ENCODE results near the gene RASSF10.

Gene RASSF10

DNA sequence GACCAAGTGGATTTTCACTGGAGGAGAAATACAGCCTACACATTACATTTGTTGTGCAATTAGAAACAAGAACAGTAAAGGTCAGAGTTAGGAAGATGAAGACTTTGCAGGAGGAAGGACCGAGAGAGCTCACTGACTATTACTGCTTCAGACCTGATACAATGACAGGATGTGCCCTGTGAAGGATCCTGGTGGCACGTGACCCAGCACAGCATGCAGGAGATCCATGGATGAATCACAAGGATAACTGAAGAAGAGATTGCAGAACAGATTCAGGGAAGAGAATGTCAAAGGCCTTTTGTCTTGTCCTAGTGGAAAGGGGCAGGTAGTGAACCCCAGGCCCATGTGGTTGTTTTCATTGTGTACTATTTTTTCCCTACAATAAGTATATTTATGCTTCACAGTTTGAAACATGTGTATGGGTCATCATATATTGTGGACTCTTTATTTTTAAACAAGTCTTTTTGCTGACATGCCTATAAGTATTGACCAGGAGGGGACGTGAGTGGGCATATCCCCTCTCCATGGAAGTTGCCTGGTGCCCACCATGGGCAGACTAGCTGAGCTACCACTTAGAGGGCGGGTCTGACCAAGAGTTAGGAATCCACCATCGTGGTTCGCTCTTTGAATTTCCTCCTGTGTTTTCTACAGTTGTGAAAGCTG, 44.3 kb downstream of the RASSF10 start:
- ATAC-seq (ENCODE audit: low read depth), result no peak
- no peak overlapping the region for H3K27ac ChIP-seq (ENCODE audit: poor library complexity, severe bottlenecking)

DNA sequence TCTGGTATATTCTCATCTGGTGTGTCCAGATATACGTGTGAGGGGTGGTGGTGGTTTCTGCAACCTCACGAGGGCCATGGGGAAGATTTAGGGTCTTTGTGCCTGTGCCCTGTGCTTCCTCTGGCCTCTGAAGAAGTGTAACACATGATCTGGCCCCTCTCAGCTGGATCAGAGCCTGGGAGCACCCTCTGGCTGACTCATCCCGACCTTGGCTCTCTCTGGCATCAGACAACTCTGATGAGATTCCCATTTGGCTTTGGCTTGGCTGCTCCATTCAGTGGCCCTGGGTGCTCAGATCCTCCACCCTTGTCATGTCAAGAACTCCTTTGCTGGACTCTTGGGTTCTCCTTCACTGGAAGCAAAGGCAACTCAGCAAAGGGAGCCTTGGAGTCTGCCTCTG, 45.2 kb downstream of the RASSF10 start:
- no peaks in the 10 kb centered on the region for H3K27me3 ChIP-seq (ENCODE audit: insufficient read depth, poor library complexity, severe bottlenecking)
- no peaks in the 10 kb centered on the region for H3K36me3 ChIP-seq (ENCODE audit: low read depth)
- H3K4me1 ChIP-seq (ENCODE audit: insufficient read depth, poor library complexity, severe bottlenecking), result peaks cover 9% of the 10 kb centered on the region
- no peak overlapping the region for H3K4me3 ChIP-seq (ENCODE audit: severe bottlenecking)
- DNase-seq (ENCODE audit: low spot score), result no peak
- ATAC-seq (ENCODE audit: low read depth), result no peak
- H3K27ac ChIP-seq (ENCODE audit: poor library complexity, severe bottlenecking), result no peak overlapping the region
- no peaks in the 10 kb centered on the region for H3K9me3 ChIP-seq (ENCODE audit: severe bottlenecking)
- TF ChIP-seq, protein P1, sequence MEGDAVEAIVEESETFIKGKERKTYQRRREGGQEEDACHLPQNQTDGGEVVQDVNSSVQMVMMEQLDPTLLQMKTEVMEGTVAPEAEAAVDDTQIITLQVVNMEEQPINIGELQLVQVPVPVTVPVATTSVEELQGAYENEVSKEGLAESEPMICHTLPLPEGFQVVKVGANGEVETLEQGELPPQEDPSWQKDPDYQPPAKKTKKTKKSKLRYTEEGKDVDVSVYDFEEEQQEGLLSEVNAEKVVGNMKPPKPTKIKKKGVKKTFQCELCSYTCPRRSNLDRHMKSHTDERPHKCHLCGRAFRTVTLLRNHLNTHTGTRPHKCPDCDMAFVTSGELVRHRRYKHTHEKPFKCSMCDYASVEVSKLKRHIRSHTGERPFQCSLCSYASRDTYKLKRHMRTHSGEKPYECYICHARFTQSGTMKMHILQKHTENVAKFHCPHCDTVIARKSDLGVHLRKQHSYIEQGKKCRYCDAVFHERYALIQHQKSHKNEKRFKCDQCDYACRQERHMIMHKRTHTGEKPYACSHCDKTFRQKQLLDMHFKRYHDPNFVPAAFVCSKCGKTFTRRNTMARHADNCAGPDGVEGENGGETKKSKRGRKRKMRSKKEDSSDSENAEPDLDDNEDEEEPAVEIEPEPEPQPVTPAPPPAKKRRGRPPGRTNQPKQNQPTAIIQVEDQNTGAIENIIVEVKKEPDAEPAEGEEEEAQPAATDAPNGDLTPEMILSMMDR (IDR thresholded peaks at IDR 0.05; ENCODE audit: poor library complexity, severe bottlenecking), result no peak

More for the DNA sequence above, 44.3 kb downstream of the RASSF10 start:
- no peaks in the 10 kb centered on the region for H3K27me3 ChIP-seq (ENCODE audit: insufficient read depth, poor library complexity, severe bottlenecking)
- DNase-seq (ENCODE audit: low spot score), result no peak
- peaks cover 9% of the 10 kb centered on the region for H3K4me1 ChIP-seq (ENCODE audit: insufficient read depth, poor library complexity, severe bottlenecking)
- no peak overlapping the region for H3K4me3 ChIP-seq (ENCODE audit: severe bottlenecking)
- H3K36me3 ChIP-seq (ENCODE audit: low read depth), result no peaks in the 10 kb centered on the region
- no peaks in the 10 kb centered on the region for H3K9me3 ChIP-seq (ENCODE audit: severe bottlenecking)
- TF ChIP-seq, protein P1 (IDR thresholded peaks at IDR 0.05; ENCODE audit: poor library complexity, severe bottlenecking), result no peak

DNA sequence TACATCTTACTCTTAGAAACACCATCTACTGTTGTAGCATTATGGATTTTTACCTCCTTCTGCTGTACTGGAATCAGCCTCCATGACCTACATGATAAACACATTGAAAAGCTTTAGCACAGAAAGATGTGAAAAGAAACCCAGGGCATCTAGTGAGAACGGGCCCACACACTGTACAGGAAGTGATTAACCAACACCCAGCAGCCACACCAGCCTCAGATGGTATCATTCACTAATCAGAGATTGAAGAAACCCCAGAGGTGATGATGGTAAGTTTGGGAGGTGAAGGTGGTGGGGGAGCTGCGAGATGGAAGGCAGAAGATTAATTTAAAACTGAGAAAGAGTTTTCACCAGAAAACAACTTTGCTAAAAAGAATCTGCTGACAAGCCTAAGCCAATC, 46.1 kb downstream of the RASSF10 start:
- Histone ChIP-seq H3K4me3 (ENCODE audit: severe bottlenecking) (no peak overlapping the region), H3K27ac (ENCODE audit: poor library complexity, severe bottlenecking) (no peak overlapping the region), H3K27me3 (ENCODE audit: insufficient read depth, poor library complexity, severe bottlenecking) (no peaks in the 10 kb centered on the region), H3K36me3 (ENCODE audit: low read depth) (no peaks in the 10 kb centered on the region), H3K9me3 (ENCODE audit: severe bottlenecking) (no peaks in the 10 kb centered on the region), H3K4me1 (ENCODE audit: insufficient read depth, poor library complexity, severe bottlenecking) (peaks cover 9% of the 10 kb centered on the region)
- ATAC-seq (ENCODE audit: low read depth) (no peak), DNase-seq (ENCODE audit: low spot score) (no peak)
- TF ChIP-seq, protein P1 (IDR thresholded peaks at IDR 0.05; ENCODE audit: poor library complexity, severe bottlenecking), result no peak

DNA sequence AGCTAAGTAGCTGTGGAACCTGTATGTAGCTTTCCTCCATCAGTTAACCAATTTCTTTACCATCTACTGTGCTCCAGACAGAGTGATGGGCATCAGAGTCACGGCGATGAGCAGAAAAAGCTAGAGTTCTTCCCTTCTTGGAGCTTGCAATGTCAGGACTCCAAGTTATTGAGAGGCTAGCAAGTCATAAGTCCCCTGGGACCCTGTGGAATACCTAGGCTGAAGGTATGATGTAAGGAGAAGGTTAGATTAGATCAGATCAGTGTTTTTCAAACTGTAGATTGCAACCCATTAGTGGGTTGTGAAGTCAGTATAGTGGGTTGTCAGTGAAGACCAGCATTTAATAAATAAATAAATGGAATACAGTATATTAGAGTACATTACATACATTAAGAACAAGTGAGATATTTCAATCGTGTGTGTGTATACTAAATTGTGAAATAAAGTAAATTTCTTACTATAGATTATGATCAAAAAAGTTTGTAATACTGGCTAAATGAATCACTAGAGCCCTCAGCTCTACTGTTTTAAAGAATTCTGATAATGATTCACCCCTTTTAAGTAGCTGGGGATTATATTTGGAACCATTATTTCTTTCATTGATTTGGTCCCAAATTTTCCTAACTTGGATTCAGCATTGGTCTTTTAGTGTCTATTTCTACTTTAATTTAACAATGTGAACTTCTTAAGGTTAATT, 52.3 kb downstream of the RASSF10 start:
- no peaks in the 10 kb centered on the region for H3K4me1 ChIP-seq (ENCODE audit: insufficient read depth, poor library complexity, severe bottlenecking)
- H3K9me3 ChIP-seq (ENCODE audit: severe bottlenecking), result no peaks in the 10 kb centered on the region
- no peaks in the 10 kb centered on the region for H3K36me3 ChIP-seq (ENCODE audit: low read depth)
- TF ChIP-seq, protein P1 (IDR thresholded peaks at IDR 0.05; ENCODE audit: poor library complexity, severe bottlenecking), result no peak
- no peaks in the 10 kb centered on the region for H3K27me3 ChIP-seq (ENCODE audit: insufficient read depth, poor library complexity, severe bottlenecking)
- H3K4me3 ChIP-seq (ENCODE audit: severe bottlenecking), result no peak overlapping the region
- H3K27ac ChIP-seq (ENCODE audit: poor library complexity, severe bottlenecking), result no peak overlapping the region
- DNase-seq (ENCODE audit: low spot score) (no peak), ATAC-seq (ENCODE audit: low read depth) (no peak)

Data from RWPE2 (cell line).